Airway epithelial cell (primary cell): ENCODE data around the gene NATD1. TPM values are rescaled to one million over a fixed set of nuclear protein-coding genes. Genes with fewer than 3 reads are reported as not detected.

Experiments used
- total RNA-seq: library from RNA; depleted of rRNA; stranded (reverse); fragments of >200 nt; gene quantifications from 2 replicates; pipeline ENCODE4 v1.2.3, GENCODE V29; 2015

The NATD1 gene, protein sequence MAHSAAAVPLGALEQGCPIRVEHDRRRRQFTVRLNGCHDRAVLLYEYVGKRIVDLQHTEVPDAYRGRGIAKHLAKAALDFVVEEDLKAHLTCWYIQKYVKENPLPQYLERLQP
- 1.4 and 2.2 TPM in 2 replicates for total RNA-seq

DNA sequence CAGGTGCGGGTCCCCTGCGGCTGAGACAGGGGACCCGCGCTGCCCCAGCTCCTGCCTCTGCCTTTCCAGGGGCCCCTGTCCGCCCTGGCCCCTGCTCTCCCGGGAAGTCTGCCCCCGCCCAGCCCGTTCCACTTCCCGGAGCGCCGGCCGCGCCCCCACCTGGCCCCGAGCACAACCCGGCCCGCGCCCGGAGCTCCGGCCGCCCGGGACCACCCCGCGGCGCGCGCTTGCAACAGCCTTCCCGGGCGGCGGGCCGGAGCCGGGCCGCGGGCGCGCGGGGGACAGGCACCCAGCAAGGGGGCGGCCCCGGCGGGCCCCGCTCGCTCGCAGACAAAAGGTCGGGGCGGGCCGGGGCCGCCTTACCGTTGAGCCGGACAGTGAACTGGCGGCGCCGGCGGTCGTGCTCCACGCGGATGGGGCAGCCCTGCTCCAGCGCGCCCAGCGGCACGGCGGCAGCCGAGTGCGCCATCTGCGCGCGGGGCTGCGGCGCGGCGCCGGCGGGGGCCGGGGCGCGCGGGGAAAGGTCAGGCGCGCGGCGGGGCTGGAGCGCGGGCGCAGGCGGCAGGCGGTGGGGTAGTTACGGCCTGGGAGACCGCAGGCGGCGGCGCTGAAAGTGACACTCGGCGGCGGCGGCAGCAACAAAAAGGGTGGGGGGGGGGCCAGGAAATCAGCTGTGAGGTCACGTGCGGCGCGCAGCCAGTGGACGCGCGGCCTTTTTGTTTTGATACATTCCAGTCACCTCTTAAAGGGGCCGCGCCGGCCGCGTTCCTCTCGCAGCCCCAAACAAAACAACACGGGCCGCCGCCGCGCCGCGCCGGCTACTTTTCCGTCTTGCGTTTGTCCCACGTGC, at the start of gene NATD1:
NATD1 (minus strand) TSS at position 615 of the 850 bp plus-strand sequence; CDS start at position 469, 146 bp downstream.

DNA sequence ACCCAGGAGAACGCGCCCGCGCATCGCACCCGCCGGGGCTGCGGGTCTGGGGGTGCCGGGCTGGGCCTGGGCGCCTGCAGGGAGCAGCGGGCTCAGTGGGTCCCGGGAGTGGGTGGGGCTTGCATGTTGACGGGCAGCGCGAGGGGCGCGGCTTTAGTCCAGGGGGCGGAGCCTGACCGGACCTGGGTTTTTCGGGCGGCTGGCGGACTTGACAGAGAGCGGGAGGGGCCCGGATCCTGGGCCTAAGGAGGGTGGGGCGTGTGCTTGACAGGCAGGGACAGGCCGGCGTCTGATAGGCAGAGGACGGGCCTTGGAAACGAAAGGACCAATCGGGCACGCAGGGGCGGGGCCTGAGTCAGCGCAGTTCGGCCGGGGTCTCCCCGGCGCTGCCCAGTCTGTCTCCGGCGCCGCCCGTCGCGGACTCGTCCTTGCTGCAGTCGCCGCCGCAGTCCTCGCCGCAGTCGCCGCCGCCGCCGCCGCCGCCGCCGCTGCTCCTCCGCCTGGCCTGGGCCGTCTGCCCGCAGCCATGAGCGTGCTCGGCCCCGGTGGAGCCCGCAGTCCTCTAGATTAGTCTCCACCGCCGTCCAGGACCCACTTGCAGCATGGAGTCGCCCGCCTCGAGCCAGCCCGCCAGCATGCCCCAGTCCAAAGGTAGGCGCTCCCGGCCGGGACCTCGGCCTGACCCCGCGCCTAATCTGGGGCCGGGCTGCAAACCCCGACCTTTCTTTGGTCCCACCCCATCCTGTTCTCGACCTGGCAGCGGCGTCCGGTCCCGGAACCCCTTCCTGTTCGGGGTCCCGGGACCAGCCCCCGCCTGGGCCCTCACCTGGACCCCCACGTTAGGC, 31.3 kb upstream of the NATD1 start, which contains the start of gene MAP2K3:
MAP2K3 (plus strand) TSS at position 393 of the 845 bp plus-strand sequence; CDS start at position 603, 210 bp downstream.

DNA sequence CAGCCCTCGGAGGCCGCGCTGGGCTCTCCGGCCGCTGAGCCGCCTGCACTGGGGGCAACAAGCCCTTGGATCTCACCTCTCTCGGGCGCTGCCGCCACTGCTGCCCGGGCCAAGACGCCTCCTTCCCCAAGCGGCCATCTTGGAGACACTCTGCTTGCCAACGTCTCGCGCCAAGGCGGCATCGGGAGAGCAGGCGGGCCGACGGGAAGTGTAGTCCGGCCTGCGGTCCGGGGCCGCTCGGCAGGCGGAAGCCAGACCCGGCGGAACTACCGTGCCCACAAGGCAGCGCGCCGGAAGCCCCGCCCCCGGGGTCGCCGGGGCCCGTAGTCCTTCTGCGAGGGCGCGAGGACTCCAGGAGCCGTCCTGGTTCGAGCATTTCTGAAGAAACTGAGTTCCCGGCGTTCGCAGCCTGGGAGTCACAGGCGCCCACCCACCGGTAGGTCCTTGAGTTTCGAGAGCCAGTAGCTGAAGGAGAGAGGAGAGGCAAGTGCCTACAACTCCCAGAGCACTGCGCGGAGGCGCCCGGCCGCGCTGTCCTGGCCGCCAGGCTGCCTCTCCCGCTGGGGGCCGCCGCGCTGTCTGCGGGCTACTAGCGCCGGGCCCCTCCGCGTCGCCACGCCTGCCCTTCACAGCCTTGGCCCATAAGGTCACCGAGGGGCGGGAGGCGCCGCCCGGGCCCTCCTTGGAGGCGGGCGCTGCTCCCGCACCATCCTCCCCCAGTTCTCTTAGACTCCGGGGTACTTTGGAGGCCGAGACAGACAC, 39.0 kb downstream of the NATD1 start, which contains the start of gene TMEM11:
TMEM11 (minus strand) TSS at position 147 of the 762 bp plus-strand sequence; CDS start at position 138, 9 bp downstream.

Other genes starting within 250 kb of the NATD1 start
- gene USP22, start 210.4 kb downstream of the NATD1 start, total RNA-seq, result 109 and 144 TPM in 2 replicates
- gene DHRS7B, start 126.4 kb downstream of the NATD1 start, total RNA-seq, result 16.2 and 22.8 TPM in 2 replicates
- 31.0 and 42.0 TPM in 2 replicates for gene TMEM11, start 39.2 kb downstream of the NATD1 start, total RNA-seq
- gene MAP2K3, start 31.3 kb upstream of the NATD1 start, total RNA-seq, result 23.6 and 34.6 TPM in 2 replicates
- gene KCNJ12, start 122.9 kb upstream of the NATD1 start, total RNA-seq, result 0.07 TPM in 1 of 2 replicates, not detected in the other